HCT116 (cell line): ENCODE results near the gene INSYN1.

Experiments
- CTCF ChIP-seq, 3 experiments: fragments of 200-600 bp in 1 of 3; sonication (generic) in 1 of 3; IDR thresholded peaks in 2 of 3; conservative IDR thresholded peaks in 1 of 3; 2 replicates each; pipeline ENCODE4 v1.5.1; 2012 to 2017; ENCODE audit warnings: low read depth in 2 of 3, low read length in 2 of 3, antibody characterized with exemption in 1 of 3, borderline replicate concordance in 1 of 3, control low read depth in 1 of 3, mild to moderate bottlenecking in 1 of 3, mixed read lengths in 1 of 3, mixed run types in 1 of 3, moderate library complexity in 1 of 3; ENCODE audit not compliant: insufficient read depth in 1 of 3
- ELF1 ChIP-seq: IDR thresholded peaks from 2 replicates; pipeline ENCODE4 v1.6.1; 2012; ENCODE audit warnings: low read depth, borderline replicate concordance
- EZH2phosphoT487 ChIP-seq: fragments of 200-600 bp; IDR thresholded peaks from 2 replicates; pipeline ENCODE4 v1.6.1; 2018; ENCODE audit warnings: antibody characterized with exemption, borderline replicate concordance
- JUND ChIP-seq: IDR thresholded peaks from 2 replicates; pipeline ENCODE4 v1.6.1; 2012
- MAX ChIP-seq: IDR thresholded peaks from 2 replicates; pipeline ENCODE4 v1.6.1; 2012
- POLR2AphosphoS5 ChIP-seq: IDR thresholded peaks from 2 replicates; pipeline ENCODE4 v1.6.1; 2011; ENCODE audit warnings: mild to moderate bottlenecking, low read depth, low read length, moderate library complexity

GRCh38 chr15:73797366-73798158 is 44.4 kb upstream of the INSYN1 start:
- TF ChIP-seq MAX = no peak
- TF ChIP-seq CTCF (IDR thresholded peaks at IDR 0.05 in 2 of 3, conservative IDR thresholded peaks at IDR 0.05 in 1 of 3; ENCODE audit: borderline replicate concordance in 1 of 3, insufficient read depth in 1 of 3, low read depth in 2 of 3, low read length in 2 of 3) = no peak
- TF ChIP-seq EZH2phosphoT487 = no peak
- TF ChIP-seq JUND = no peak
- TF ChIP-seq ELF1 = no peak
- no peak for TF ChIP-seq POLR2AphosphoS5
